Fibroblast of the conjunctiva (primary cell): ENCODE results near the gene LAMC2.

ENCODE experiments used
- DNase-seq: peaks from one replicate; pipeline ENCODE4 v3.0.0-alpha.2; 2010; ENCODE audit warnings: low read depth

LAMC2 gene

DNA sequence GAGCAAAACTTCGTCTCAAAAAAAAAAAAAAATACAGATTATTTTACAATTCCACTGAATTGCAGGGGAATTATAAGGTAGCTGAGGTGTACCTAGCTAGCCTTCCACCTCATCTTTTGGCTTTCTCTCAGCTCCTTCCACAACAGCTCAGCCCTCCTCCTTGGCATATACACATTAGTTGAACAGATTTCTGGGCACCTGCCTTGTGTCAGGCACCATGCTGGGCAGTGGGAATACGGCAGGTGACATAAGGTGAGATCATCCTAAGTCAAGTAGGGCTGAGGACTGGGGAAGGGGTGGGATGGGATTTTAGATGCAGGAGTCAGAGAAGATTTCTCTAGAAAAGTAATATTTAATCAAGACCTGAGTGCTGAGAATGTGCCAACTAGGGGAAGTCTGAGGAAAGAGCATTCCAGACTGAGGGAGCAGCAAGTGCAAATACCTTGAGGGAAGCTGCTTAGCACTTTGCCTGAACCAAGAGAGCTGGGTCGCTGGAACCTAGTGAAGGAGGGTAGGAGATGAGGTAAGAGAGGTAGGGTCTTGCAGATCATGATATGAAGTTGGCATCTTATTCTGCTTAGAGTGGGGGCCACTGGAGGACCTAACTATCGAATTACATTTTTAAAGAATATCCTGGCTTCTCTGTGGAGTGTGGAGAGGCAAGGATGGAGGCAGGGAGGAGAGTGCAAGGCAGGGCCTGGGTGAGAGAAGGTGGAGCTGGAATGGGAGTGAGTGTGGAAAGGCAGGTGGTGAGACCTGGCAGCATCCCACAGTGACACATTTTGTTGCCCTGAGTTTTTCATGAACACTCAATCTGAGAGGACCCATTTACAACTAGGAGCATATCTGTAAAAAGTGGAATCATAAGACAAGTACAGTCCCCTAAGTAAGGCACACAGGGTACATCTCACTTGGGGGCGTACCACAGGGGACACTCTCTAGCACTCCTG is 28.2 kb downstream of the LAMC2 start:
- no peak for DNase-seq

DNA sequence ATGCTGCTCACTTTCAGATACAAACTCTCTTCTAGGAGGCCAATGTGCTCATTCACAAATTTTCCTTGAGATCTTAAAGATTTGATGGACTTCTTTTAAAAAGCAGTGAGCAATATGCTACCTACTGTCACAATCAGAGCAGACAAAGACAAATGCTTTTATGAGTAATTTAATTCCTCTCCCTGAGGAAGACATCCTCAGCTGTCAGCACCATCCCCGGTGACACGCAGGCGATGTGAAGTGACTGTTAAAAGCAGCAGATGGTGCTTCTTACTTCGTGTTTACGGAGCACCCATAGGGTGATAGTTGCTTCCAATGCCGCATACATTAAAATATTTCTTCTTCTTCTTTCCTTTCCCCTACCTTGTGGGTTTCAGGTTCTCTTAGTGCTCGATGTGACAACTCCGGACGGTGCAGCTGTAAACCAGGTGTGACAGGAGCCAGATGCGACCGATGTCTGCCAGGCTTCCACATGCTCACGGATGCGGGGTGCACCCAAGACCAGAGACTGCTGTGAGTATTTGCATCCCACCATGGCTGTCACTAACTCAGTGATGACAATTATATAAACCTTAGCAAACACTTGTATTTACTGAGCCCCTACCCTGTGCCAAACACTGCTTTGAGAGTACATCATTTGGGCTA is 29.1 kb downstream of the LAMC2 start:
- no peak for DNase-seq

DNA sequence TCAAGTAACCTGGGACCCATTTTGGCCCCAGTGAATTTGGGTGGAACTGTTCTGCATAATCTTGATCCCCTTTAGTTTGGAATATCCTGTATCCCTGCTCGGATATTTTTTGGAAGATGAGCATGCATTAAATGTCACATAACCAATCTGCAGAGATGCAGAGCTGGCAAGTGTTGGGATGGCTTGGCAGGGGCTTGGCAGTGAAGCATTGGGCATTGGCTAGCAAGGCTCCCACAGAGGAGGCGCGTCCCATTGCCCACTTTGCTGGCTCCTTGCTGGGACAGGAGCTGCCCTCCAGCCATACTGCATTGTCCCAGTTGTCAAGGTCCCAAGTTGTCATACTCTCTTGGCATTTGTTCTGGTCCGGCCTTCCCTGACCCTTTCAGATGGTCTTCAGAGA is 29.9 kb downstream of the LAMC2 start:
- no peak for DNase-seq

DNA sequence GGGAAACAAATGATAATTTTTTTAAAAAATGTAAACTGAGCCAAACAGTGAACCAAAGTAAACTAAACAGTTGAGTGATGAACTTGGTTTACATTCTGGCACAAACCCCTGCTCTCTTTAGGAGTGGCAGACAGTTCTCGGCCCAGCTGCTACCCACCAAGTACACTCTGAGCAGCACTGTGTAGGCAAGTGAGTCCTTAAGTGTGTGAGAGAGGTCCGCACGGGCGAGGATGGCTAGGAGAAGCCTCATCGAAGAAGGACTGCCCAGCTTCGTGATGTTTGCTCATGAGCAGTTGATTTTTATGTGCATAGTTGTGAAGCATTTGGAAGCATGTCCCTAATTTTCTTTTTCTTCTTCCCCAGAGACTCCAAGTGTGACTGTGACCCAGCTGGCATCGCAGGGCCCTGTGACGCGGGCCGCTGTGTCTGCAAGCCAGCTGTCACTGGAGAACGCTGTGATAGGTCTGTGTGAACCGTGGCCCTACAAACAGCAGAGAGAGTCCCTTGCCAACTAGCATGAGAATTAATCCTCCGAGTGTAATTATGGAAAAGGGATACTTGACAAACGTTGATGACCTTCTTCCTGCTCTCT is 32.1 kb downstream of the LAMC2 start:
- no peak for DNase-seq

GRCh38 chr1:183218971-183219615 is 33.0 kb downstream of the LAMC2 start:
- DNase-seq = no peak

DNA sequence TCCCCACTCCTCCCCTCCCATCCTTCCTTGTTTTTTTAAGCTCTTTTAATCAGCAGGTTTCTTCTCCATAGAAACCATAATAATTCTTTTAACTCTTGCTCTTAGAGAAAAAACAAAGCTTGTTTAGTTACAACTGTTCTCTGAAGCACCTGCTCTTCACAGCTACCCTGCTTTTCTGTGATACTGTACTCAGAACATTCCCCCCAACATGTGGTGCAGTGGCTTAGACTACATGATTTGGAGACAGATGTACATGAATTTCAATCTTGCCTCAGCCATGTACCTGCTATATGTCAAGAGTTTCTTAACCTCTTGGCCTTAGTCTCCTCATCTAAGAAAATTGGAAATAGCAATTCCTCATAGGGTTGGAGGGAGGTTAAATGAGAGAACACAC is 33.5 kb downstream of the LAMC2 start:
- no peak for DNase-seq

GRCh38 chr1:183222909-183223308 is 36.8 kb downstream of the LAMC2 start:
- DNase-seq = no peak

DNA sequence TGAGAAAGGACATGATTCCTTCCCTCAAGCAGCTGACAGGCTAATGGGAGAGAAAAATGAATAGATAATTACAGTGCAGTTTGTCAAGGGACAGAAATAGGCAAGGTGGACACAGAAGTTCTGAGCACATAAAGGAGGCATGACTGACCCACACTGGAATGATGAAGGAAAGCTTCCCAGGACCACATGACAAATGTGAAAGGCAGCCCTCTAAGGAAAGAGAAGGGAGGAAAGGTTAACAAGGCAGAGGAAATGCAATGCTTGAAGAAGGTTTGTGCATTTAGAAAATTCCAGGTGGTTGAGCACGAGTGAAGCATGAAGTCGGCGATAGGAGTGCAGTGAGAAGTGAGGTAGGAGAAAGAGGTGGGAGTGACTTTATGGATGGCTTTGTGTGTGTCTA is 37.4 kb downstream of the LAMC2 start:
- no peak for DNase-seq

DNA sequence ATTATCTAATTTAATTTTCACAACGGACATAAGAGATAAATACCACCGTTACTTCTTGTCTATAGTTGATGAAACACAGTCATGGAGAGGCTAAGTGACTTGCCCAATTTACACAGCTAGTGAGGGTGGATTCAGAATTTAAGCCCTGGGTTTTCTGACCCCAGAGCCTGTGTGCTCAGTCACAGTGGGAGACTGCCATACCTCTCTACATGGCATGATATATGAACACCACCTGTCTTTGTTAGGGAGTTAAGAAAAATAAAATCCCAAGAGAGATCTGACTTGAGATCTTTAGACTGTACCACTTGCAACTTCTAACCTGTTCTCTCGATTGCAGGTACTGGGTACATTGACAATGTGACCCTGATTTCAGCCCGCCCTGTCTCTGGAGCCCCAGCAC is 40.3 kb downstream of the LAMC2 start:
- DNase-seq = no peak

DNA sequence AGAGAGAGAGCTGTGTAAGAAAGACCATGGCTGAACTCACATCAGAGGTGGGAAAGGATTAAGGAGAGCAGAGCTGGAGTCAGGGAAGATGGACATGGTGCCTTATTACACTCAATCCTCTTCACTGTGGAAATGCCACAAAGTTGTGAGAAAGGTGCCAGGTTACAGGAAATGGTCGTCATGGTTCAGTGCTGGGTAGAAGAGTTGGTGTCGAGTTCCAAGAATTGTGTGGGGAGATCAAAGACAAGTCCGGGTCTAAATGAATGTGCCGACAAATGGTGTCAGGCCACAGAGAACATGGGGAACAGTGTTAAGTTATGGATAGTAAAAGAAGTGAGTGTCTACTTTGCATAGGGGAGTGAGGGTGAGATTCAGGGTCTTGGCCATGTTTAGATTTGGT is 40.9 kb downstream of the LAMC2 start:
- DNase-seq = no peak

- no peak for DNase-seq
Measured at GRCh38 chr1:183227422-183228346, 41.6 kb downstream of the LAMC2 start.

DNA sequence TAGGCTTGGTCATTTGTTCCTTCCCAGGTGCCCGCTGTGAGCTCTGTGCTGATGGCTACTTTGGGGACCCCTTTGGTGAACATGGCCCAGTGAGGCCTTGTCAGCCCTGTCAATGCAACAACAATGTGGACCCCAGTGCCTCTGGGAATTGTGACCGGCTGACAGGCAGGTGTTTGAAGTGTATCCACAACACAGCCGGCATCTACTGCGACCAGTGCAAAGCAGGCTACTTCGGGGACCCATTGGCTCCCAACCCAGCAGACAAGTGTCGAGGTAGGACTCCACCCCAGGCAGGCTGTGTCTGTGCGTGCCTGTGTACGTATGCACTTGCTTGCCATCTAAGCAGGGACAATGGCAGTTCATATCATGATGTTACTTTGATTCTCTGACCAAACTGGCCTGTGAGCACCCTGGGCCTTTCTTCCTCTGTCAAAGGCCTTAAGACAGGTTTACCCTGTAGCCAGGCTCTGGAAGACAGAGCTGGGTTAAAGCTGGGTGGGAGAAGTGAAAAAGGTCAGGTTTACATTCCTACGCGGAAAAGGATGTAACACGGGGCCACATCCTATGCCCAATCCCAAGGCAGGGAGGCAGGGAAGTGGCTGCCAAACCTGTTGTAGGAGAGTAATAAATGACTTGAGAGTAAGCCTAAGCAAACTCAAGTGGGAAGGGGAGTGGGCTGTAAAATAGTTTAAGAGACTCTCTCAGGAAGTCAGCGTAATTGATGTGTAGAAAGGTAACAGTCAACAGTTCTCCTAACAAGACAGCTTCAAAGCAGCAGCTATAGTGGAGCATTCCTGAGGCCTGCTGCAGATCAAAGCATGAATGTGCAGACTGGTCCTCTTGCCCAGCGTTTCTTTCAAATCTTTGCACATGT is 42.5 kb downstream of the LAMC2 start:
- no peak for DNase-seq

DNA sequence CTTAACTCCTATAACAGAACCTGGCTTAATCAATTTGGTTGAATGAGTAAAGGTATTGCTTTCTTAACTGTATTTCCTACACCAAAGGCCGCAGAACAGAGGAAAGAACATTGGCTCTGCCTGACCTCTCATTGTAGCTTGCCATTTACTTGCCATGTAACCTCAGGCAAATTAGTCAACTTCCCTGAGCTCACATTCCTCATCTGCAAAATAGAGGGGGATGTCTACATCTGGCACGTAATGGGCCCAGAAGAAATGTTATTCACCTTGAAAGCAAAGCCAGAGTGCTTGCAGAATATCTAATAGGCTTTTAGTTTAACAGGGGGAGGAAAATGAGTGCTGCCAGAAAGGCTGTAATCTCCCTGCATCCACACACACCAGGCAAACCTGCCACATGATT is 44.3 kb downstream of the LAMC2 start:
- DNase-seq = no peak

DNA sequence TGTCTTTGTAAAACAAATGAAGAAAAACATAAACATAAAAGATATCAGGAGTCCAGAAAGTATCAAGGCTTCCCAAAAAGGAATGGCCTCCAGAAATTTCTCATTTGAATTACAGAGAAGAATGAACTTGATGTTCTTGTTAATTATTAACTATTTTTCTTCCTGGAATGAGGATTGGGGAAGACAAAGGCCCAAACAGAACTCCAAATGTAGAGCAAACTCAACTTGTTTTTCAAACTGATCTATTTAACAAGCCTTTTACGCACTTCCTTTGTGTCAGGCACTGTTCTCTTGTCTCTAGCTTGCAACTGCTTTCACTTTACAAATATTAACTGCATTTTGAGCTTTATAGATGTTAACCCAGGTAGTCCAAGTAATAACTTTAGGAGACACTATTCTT is 45.5 kb downstream of the LAMC2 start:
- no peak for DNase-seq

GRCh38 chr1:183233113-183233512 is 47.0 kb downstream of the LAMC2 start:
- no peak for DNase-seq

DNA sequence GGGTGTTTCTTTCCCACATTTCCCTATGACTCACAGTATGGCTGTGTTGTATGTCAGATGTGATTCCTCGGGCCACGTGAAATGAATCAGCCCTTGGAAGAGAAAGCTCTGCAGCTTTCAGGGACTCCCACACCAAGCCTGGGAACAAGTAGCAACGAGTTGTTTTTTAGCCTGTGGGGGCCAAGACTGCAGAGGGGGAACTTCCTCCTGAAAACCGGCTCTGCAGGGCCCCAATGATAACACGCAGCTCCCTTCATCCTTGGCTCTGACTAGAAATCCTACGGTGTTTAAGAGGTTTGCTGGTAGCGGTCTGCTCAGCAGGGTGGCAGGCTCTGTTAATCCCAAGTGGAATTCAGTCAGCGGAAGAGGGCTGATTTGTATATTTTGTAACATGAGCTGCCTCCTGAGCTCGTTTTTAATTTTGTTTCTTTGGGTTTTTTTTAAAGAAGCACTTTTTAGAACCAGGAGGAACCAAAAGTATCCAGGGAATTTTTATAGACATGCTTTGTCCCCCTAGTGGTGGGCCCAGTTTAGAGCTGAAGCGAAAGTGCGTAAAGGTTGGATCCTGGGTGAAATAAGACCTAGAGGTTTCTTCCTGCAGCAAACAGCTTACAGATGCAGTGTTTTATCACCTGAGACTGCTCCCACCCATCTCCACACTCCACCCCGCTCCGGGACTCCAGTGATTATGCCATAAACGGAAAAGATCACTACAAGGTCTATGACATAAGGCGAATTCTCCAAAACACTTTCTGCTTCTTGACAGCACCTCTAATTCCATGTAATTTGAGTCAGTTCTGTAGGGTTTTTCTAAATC is 48.8 kb downstream of the LAMC2 start:
- peak; percentile 94 for DNase-seq

GRCh38 chr1:183235503-183235902 is 49.4 kb downstream of the LAMC2 start:
- no peak for DNase-seq

DNA sequence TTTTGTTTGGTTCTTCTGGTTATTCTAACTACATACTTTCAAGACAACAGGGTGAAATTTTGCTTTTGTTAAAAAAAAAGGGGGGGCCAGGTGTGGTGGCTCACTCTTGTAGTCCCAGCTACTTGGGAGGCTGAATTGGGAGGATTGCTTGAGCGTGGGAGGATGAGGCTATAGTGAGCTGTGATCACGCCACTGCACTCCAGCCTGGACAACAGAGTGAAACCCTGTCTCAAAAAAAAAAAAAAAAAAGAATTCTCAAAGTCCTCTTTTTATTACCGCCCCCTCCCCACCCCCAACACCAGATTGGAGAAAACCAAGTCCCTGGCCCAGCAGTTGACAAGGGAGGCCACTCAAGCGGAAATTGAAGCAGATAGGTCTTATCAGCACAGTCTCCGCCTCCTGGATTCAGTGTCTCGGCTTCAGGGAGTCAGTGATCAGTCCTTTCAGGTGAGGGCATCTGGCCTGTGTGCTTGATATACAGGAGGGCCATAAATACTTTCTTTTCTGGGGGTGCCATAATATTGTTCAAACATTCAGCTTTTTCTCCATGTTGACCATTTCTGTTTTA is 50.2 kb downstream of the LAMC2 start:
- no peak for DNase-seq

GRCh38 chr1:183237046-183237445 is 51.0 kb downstream of the LAMC2 start:
- no peak for DNase-seq
